Measurements from ENCODE around the gene FUZ. TPM values are rescaled to one million over a fixed set of nuclear protein-coding genes. Genes with fewer than 3 reads are reported as not detected.
A peak's percentile ranks its signal among the peaks of the same experiment; 100 is the strongest.

The FUZ gene
- total and polyA plus RNA-seq, 2 donors (not counting 1 experiment from before 2014, with no cell fraction given) = 30.2 to 31.5 TPM

DNA sequence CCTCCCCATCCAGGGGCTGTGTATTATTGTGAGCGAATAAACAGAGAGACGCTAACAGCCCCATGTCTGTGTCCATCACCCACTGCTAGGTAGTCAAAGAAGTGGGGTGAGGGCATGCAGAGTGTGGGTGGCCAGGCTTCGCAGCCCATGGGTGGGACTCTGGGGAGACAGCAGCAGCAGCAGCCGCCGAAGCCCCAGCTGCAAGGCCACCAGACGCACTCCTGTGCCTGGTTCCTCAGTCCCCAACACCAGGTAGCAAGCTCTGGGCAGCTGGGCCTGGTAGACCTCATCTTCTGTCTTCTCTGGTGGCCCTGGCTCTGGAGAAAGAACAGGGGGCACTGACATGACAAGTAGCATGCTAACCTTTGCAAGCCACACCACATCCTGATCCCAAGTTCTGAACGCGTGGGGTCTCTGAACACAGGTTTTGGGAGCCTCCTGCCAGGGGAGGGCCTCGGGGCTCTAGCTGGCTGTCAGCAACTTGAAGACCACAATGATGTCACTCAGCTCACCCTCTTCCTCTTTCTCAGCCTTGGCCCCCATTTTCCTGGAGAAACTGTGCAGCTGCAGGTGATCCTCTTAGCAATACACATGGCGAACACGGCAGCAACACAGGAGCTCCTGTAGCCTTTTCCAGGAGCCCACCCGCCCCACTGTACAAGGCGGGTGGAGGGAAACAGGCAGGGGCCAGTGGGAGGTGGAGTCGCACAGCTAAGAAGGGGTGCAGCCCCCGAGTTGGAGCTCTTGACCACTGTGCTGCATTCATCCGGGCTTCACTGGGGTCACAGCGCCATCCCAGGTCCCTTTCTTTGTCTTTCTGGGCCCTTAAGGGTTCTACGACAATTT is 5.8 kb downstream of the FUZ start:
- Histone ChIP-seq H3K36me3 (replicated peaks in 1 of 2; ENCODE audit: control extremely low read depth in 1 of 2, control insufficient read depth in 1 of 2, extremely low read depth in 1 of 2, insufficient read depth in 2 of 2, low read length in 1 of 2) (peaks cover 0 to 20% of the 10 kb centered on the region in 2 experiments), H4K20me1 (ENCODE audit: control insufficient read depth, insufficient read depth, low read length, poor library complexity, severe bottlenecking) (no peaks in the 10 kb centered on the region), H2AFZ (ENCODE audit: insufficient read depth, low read depth, low read length, poor library complexity, severe bottlenecking) (no peak overlapping the region), H3K27ac (ENCODE audit: low read length in 2 of 2) (peak overlapping the region; percentile 64 to 68), H3K4me2 (replicated peaks; ENCODE audit: low read depth, low read length, poor library complexity, severe bottlenecking) (peak overlapping the region; percentile 15), H3K4me3 (ENCODE audit: control extremely low read depth in 1 of 5, extremely low read depth in 1 of 5, insufficient read depth in 1 of 5, low read depth in 2 of 5, low read length in 4 of 5) (no peak overlapping the region), H3K4me1 (ENCODE audit: control insufficient read depth in 2 of 2, insufficient read depth in 2 of 2, low read length in 2 of 2) (peaks cover 24 to 38% of the 10 kb centered on the region in 2 donors), H3K9ac (ENCODE audit: low read length) (no peak overlapping the region), H3K9me3 (ENCODE audit: control extremely low read depth in 1 of 3, control insufficient read depth in 2 of 3, insufficient read depth in 1 of 3, low read length in 2 of 3) (no peaks in the 10 kb centered on the region), H3K27me3 (replicated peaks in 1 of 4; ENCODE audit: control extremely low read depth in 1 of 4, control insufficient read depth in 3 of 4, insufficient read depth in 4 of 4, low read length in 3 of 4) (no peaks in the 10 kb centered on the region), H3K79me2 (ENCODE audit: control insufficient read depth, insufficient read depth, low read length) (peaks cover 3% of the 10 kb centered on the region)
- H3K9me3 Mint-ChIP-seq (ENCODE audit: insufficient read depth) = no peaks in the 10 kb centered on the region
- peak; percentile 37 for ATAC-seq (ENCODE audit: low read depth)
- peaks cover 36% of the 10 kb centered on the region for H3K4me1 Mint-ChIP-seq
- ChIA-PET POLR2A (interaction anchor here (0.6 to 1.4 kb wide), 4 partner anchors 20 to 122 kb away, joined by 3 to 6 read pairs (median 4); partner anchors contain the start of genes AKT1S1, ATF5, NUP62 and TBC1D17), CTCF (interaction anchor here (0.7 to 1.1 kb wide), 3 partner anchors 37 to 89 kb away, joined by 3 to 4 read pairs (median 3); partner anchors contain the start of gene PTOV1)
- TF ChIP-seq, protein P1, sequence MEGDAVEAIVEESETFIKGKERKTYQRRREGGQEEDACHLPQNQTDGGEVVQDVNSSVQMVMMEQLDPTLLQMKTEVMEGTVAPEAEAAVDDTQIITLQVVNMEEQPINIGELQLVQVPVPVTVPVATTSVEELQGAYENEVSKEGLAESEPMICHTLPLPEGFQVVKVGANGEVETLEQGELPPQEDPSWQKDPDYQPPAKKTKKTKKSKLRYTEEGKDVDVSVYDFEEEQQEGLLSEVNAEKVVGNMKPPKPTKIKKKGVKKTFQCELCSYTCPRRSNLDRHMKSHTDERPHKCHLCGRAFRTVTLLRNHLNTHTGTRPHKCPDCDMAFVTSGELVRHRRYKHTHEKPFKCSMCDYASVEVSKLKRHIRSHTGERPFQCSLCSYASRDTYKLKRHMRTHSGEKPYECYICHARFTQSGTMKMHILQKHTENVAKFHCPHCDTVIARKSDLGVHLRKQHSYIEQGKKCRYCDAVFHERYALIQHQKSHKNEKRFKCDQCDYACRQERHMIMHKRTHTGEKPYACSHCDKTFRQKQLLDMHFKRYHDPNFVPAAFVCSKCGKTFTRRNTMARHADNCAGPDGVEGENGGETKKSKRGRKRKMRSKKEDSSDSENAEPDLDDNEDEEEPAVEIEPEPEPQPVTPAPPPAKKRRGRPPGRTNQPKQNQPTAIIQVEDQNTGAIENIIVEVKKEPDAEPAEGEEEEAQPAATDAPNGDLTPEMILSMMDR (IDR thresholded peaks at IDR 0.05) = no peak
- peak overlapping the region; percentile 95 for H3K27ac Mint-ChIP-seq
- H3K27me3 Mint-ChIP-seq = no peaks in the 10 kb centered on the region
- intact Hi-C loops (cut with micrococcal nuclease) = loop anchor here (5.0 kb wide), 1 partner anchor 680 kb away; no protein-coding TSS in a partner anchor
- DNase-seq = peak; percentile 84
- H3K4me3 Mint-ChIP-seq = peak overlapping the region; percentile 96
- WGBS (ENCODE audit: insufficient coverage) = 53% methylated on average over 14 of the region's 18 CpGs

DNA sequence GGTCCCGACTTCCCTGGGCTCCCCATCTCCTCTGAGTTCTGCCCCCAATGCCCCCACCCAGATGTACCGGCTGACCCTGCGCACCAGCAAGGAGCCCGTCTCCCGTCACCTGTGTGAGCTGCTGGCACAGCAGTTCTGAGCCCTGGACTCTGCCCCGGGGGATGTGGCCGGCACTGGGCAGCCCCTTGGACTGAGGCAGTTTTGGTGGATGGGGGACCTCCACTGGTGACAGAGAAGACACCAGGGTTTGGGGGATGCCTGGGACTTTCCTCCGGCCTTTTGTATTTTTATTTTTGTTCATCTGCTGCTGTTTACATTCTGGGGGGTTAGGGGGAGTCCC is 6.5 kb downstream of the FUZ start:
- Histone ChIP-seq H2AFZ (ENCODE audit: insufficient read depth, low read depth, low read length, poor library complexity, severe bottlenecking) (no peak overlapping the region), H3K27me3 (replicated peaks in 1 of 4; ENCODE audit: control extremely low read depth in 1 of 4, control insufficient read depth in 3 of 4, insufficient read depth in 4 of 4, low read length in 3 of 4) (no peaks in the 10 kb centered on the region), H3K36me3 (replicated peaks in 1 of 2; ENCODE audit: control extremely low read depth in 1 of 2, control insufficient read depth in 1 of 2, extremely low read depth in 1 of 2, insufficient read depth in 2 of 2, low read length in 1 of 2) (peaks cover 0 to 24% of the 10 kb centered on the region in 2 experiments), H3K9ac (ENCODE audit: low read length) (no peak overlapping the region), H3K9me3 (ENCODE audit: control extremely low read depth in 1 of 3, control insufficient read depth in 2 of 3, insufficient read depth in 1 of 3, low read length in 2 of 3) (no peaks in the 10 kb centered on the region), H3K27ac (ENCODE audit: low read length in 2 of 2) (peak overlapping the region; percentile 16 to 68), H3K4me2 (replicated peaks; ENCODE audit: low read depth, low read length, poor library complexity, severe bottlenecking) (no peak overlapping the region), H3K4me1 (ENCODE audit: control insufficient read depth in 2 of 2, insufficient read depth in 2 of 2, low read length in 2 of 2) (peaks cover 22 to 37% of the 10 kb centered on the region in 2 donors), H3K79me2 (ENCODE audit: control insufficient read depth, insufficient read depth, low read length) (peaks cover 3% of the 10 kb centered on the region), H4K20me1 (ENCODE audit: control insufficient read depth, insufficient read depth, low read length, poor library complexity, severe bottlenecking) (no peaks in the 10 kb centered on the region), H3K4me3 (ENCODE audit: control extremely low read depth in 1 of 5, extremely low read depth in 1 of 5, insufficient read depth in 1 of 5, low read depth in 2 of 5, low read length in 4 of 5) (no peak overlapping the region)
- no peak overlapping the region for H3K4me3 Mint-ChIP-seq
- WGBS (ENCODE audit: insufficient coverage) = 90% methylated on average over 2 of the region's 8 CpGs
- ATAC-seq (ENCODE audit: low read depth) (no peak), DNase-seq (no peak)
- H3K9me3 Mint-ChIP-seq (ENCODE audit: insufficient read depth) = no peaks in the 10 kb centered on the region
- ChIA-PET POLR2A (interaction anchor here (1.4 kb wide), 1 partner anchor 63 kb away, joined by 6 read pairs; no protein-coding TSS in a partner anchor), CTCF (no interaction called here)
- H3K27me3 Mint-ChIP-seq = no peaks in the 10 kb centered on the region
- peaks cover 33% of the 10 kb centered on the region for H3K4me1 Mint-ChIP-seq
- peak overlapping the region; percentile 50 for H3K27ac Mint-ChIP-seq
- TF ChIP-seq, protein P1 (IDR thresholded peaks at IDR 0.05) = no peak
- no peak for TF ChIP-seq EZH2 (IDR thresholded peaks at IDR 0.05; ENCODE audit: borderline replicate concordance, insufficient read depth, low read depth, low read length, poor library complexity, severe bottlenecking)
- intact Hi-C loops (cut with micrococcal nuclease) = loop anchor here (5.0 kb wide), 1 partner anchor 679 kb away; no protein-coding TSS in a partner anchor
